Endothelial cell of umbilical vein (primary cell): ENCODE measurements around the gene EED. TPM values are rescaled to one million over a fixed set of nuclear protein-coding genes. Genes with fewer than 3 reads are reported as not detected.

Source experiments
- BruUV-seq: library from RNA; stranded (reverse); fragments of 400-500 nt; replicated peaks from 2 replicates; lab custom pipeline; 2021; lab: Mats Ljungman, UMichigan
- CTCF ChIA-PET: fragments of 300-600, 350-600 bp; sonication (Branson Sonifier 250); formaldehyde crosslinking; loops from one replicate; lab custom pipeline; 2021; ENCODE audit warnings: antibody characterized with exemption, inconsistent platforms; lab: Charles Lee
- POLR2A ChIA-PET: fragments of 300-600, 350-600 bp; sonication (Branson Sonifier 250); formaldehyde crosslinking; loops from one replicate; lab custom pipeline; 2021; ENCODE audit warnings: antibody characterized with exemption, inconsistent platforms; lab: Charles Lee
- DNase-seq: peaks from one replicate; pipeline ENCODE4 v3.0.0-alpha.2; 2011; ENCODE audit warnings: low read depth, low spot score
- FAIRE-seq: peaks from 2 replicates; lab custom pipeline; 2011; peaks lifted over from hg19 to GRCh38; lab: Jason Lieb, UNC
- H2AFZ ChIP-seq: 2 replicates; pipeline ENCODE4 v1.6.0; 2012; ENCODE audit warnings: low read depth, low read length, control low read depth, inconsistent platforms
- H3K27ac ChIP-seq: 2 replicates; pipeline ENCODE4 v1.5.1; 2011; ENCODE audit warnings: low read depth, mild to moderate bottlenecking, control low read depth, low read length, moderate library complexity; ENCODE audit not compliant: insufficient read depth
- H3K27me3 ChIP-seq, 2 experiments: 2 replicates each; pipeline versions ENCODE4 v1.6.0 to v1.6.1; 2011; ENCODE audit warnings: low read length in 2 of 2, mixed read lengths in 1 of 2; ENCODE audit not compliant: control insufficient read depth in 2 of 2, insufficient read depth in 2 of 2
- H3K36me3 ChIP-seq, 2 experiments: 2 replicates in 1 of 2; 3 replicates in 1 of 2; pipeline ENCODE4 v1.5.1; 2011; ENCODE audit warnings: low read length in 2 of 2, mild to moderate bottlenecking in 1 of 2, moderate library complexity in 1 of 2; ENCODE audit not compliant: control insufficient read depth in 2 of 2, insufficient read depth in 2 of 2; ENCODE audit errors: extremely low read depth in 1 of 2
- H3K4me1 ChIP-seq: 3 replicates; pipeline ENCODE4 v1.5.1; 2011; ENCODE audit warnings: mild to moderate bottlenecking, low read length; ENCODE audit not compliant: control insufficient read depth, insufficient read depth; ENCODE audit errors: extremely low read depth
- H3K4me2 ChIP-seq: 2 replicates; pipeline ENCODE4 v1.6.1; 2011; ENCODE audit warnings: low read length, control low read depth, mixed read lengths; ENCODE audit not compliant: insufficient read depth
- H3K4me3 ChIP-seq, 3 experiments: fragments of 200-600 bp in 1 of 3; sonication (generic), shearing (Covaris generic) in 1 of 3; replicated peaks in 1 of 3; 2 replicates each; pipeline ENCODE4 v1.5.1; 2011 to 2016; ENCODE audit warnings: control low read depth in 3 of 3, low read length in 3 of 3, mild to moderate bottlenecking in 2 of 3, inconsistent platforms in 1 of 3, low read depth in 1 of 3, moderate library complexity in 1 of 3; ENCODE audit not compliant: insufficient read depth in 1 of 3
- H3K79me2 ChIP-seq: 2 replicates; pipeline ENCODE4 v1.6.0; 2012; ENCODE audit warnings: low read length, inconsistent platforms; ENCODE audit not compliant: control insufficient read depth, insufficient read depth
- H3K9ac ChIP-seq: replicated peaks from 2 replicates; pipeline ENCODE3; 2011; ENCODE audit warnings: low read length, control low read depth; ENCODE audit not compliant: insufficient read depth; ENCODE audit errors: extremely low read depth
- H3K9me1 ChIP-seq: replicated peaks from 3 replicates; pipeline ENCODE4 v1.6.0; 2011; ENCODE audit warnings: mild to moderate bottlenecking, low read length; ENCODE audit not compliant: control insufficient read depth, insufficient read depth; ENCODE audit errors: extremely low read depth
- H3K9me3 ChIP-seq: replicated peaks from 2 replicates; pipeline ENCODE4 v1.5.1; 2012; ENCODE audit warnings: low read length, inconsistent platforms; ENCODE audit not compliant: control insufficient read depth, insufficient read depth
- H4K20me1 ChIP-seq: replicated peaks from 2 replicates; pipeline ENCODE3; 2011; ENCODE audit warnings: mild to moderate bottlenecking, low read length; ENCODE audit not compliant: control insufficient read depth, insufficient read depth; ENCODE audit errors: extremely low read depth
- EZH2 ChIP-seq: IDR thresholded peaks from 2 replicates; pipeline ENCODE4 v1.6.1; 2012; ENCODE audit warnings: borderline replicate concordance, low read depth, mild to moderate bottlenecking, moderate library complexity, low read length, inconsistent platforms; ENCODE audit not compliant: severe bottlenecking
- FOS ChIP-seq: IDR thresholded peaks from 2 replicates; pipeline ENCODE4 v1.6.1; 2011; ENCODE audit warnings: mild to moderate bottlenecking, low read length, moderate library complexity, borderline replicate concordance; ENCODE audit not compliant: insufficient read depth
- GATA2 ChIP-seq: IDR thresholded peaks from 2 replicates; pipeline ENCODE4 v1.7.0; 2011; ENCODE audit warnings: low read depth, mild to moderate bottlenecking, moderate library complexity, mixed read lengths, low read length; ENCODE audit not compliant: insufficient read length, insufficient read depth
- JUN ChIP-seq: IDR thresholded peaks from 2 replicates; pipeline ENCODE4 v1.6.1; 2011; ENCODE audit warnings: borderline replicate concordance, low read depth; ENCODE audit not compliant: insufficient read length, insufficient read depth
- MYC ChIP-seq: IDR thresholded peaks from one replicate; pipeline ENCODE4 v1.6.1; 2011; ENCODE audit warnings: mild to moderate bottlenecking, low read depth, low read length
- POLR2A ChIP-seq: IDR thresholded peaks from 2 replicates; pipeline ENCODE4 v1.6.1; 2012; ENCODE audit warnings: low read depth, mild to moderate bottlenecking, control low read depth, low read length
- POLR2AphosphoS5 ChIP-seq: IDR thresholded peaks from 2 replicates; pipeline ENCODE4 v1.6.1; 2012; ENCODE audit warnings: low read depth, mild to moderate bottlenecking, control low read depth, low read length, moderate library complexity; ENCODE audit not compliant: insufficient read depth
- dilution Hi-C: fragments of 300-500 bp; cut with MboI; formaldehyde crosslinking; loops from one replicate; pipeline ENCODE4 v1.15.0; 2019; ENCODE audit warnings: low sequenced_read_pairs; ENCODE audit not compliant: extremely low pct_ligation_motif_present
- intact Hi-C: fragments of 100-400 bp; cut with micrococcal nuclease; formaldehyde crosslinking; loops from one replicate; pipeline ENCODE4 v1.10.0; 2022
- polyA plus RNA-seq, 4 experiments: library from polyadenylated mRNA; depleted of rRNA in 3 of 4; stranded (reverse) in 3 of 4; unstranded in 1 of 4; fragments of >200 nt; gene quantifications; 2 replicates each; pipeline versions ENCODE4 v1.2.1 to v1.2.3, GENCODE V29; 2011 to 2012; ENCODE audit warnings: missing spikeins in 1 of 4
- total RNA-seq: library from RNA; stranded (reverse); gene quantifications from 2 replicates; pipeline ENCODE4 v1.2.3, GENCODE V29; 2021
- TF ChIP-seq, protein P1 (sequence below): IDR thresholded peaks from 2 replicates; pipeline ENCODE4 v1.6.1; 2011; ENCODE audit not compliant: insufficient read depth, insufficient read length
- TF ChIP-seq, protein P2 (sequence below), 2 donors: IDR thresholded peaks; 1 replicate in 1 of 2; 2 replicates in 1 of 2; pipeline ENCODE4 v1.5.1; 2011; ENCODE audit warnings: low read length in 2 of 2, mild to moderate bottlenecking in 2 of 2, moderate library complexity in 2 of 2, control low read depth in 1 of 2, inconsistent platforms in 1 of 2, low read depth in 1 of 2; ENCODE audit not compliant: insufficient read depth in 1 of 2; ENCODE audit errors: extremely low read depth in 1 of 2

Gene EED
- total and polyA plus RNA-seq, 2 donors (not counting 3 experiments of a cell fraction or from before 2014, with no cell fraction given), result 9.4 to 21.8 TPM

DNA sequence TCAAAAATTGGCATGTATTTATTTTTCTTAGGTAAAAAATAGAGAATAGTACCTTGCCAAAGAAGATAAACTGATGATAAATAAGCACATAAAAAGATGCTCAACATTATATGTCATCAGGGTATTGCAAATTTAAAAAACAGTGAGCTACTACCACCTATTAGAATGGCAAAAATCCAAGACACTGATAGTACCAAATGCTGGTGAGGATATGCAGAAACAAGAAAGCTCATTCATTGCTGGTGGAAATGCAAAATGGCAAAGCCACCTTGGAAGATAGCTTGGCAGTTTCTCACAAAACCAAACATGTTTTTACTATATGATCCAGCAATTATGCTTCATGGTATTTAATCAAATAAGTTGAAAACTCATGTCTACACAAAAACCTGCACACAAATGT is 46.4 kb upstream of the EED start:
- dilution Hi-C loops (no loop called here), intact Hi-C loops (no loop called here)
- no peaks in the 10 kb centered on the region for H3K36me3 ChIP-seq
- H3K9me3 ChIP-seq, result no peaks in the 10 kb centered on the region
- H3K4me3 ChIP-seq, result no peak overlapping the region
- no peak overlapping the region for H3K4me2 ChIP-seq
- ChIA-PET POLR2A (no interaction called here), CTCF (interaction anchor here (0.6 to 12.0 kb wide), 2 partner anchors 149 to 156 kb away, joined by 3 to 213 read pairs; no protein-coding TSS in a partner anchor)
- DNase-seq (no peak), FAIRE-seq (no peak)
- H3K27ac ChIP-seq, result no peak overlapping the region
- TF ChIP-seq POLR2A (no peak), GATA2 (no peak), POLR2AphosphoS5 (no peak), MYC (no peak), FOS (no peak), EZH2 (no peak), JUN (no peak)
- TF ChIP-seq, protein P1, sequence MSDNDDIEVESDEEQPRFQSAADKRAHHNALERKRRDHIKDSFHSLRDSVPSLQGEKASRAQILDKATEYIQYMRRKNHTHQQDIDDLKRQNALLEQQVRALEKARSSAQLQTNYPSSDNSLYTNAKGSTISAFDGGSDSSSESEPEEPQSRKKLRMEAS, result no peak
- TF ChIP-seq, protein P2, sequence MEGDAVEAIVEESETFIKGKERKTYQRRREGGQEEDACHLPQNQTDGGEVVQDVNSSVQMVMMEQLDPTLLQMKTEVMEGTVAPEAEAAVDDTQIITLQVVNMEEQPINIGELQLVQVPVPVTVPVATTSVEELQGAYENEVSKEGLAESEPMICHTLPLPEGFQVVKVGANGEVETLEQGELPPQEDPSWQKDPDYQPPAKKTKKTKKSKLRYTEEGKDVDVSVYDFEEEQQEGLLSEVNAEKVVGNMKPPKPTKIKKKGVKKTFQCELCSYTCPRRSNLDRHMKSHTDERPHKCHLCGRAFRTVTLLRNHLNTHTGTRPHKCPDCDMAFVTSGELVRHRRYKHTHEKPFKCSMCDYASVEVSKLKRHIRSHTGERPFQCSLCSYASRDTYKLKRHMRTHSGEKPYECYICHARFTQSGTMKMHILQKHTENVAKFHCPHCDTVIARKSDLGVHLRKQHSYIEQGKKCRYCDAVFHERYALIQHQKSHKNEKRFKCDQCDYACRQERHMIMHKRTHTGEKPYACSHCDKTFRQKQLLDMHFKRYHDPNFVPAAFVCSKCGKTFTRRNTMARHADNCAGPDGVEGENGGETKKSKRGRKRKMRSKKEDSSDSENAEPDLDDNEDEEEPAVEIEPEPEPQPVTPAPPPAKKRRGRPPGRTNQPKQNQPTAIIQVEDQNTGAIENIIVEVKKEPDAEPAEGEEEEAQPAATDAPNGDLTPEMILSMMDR (IDR thresholded peaks at IDR 0.05; ENCODE audit: extremely low read depth in 1 of 2, insufficient read depth in 1 of 2, low read depth in 1 of 2, low read length in 2 of 2), result no peak
- H3K79me2 ChIP-seq, result no peaks in the 10 kb centered on the region
- H3K4me1 ChIP-seq, result peaks cover 16% of the 10 kb centered on the region
- H4K20me1 ChIP-seq, result no peaks in the 10 kb centered on the region
- no peaks in the 10 kb centered on the region for H3K27me3 ChIP-seq
- no peak overlapping the region for H3K9ac ChIP-seq
- no peaks in the 10 kb centered on the region for H3K9me1 ChIP-seq
- H2AFZ ChIP-seq, result no peak overlapping the region
- BruUV-seq, result no TSS peak
